ENCODE measurements around the gene TIMM44. TPM values are rescaled to one million over a fixed set of nuclear protein-coding genes. Genes with fewer than 3 reads are reported as not detected.
"Not testable (repeated sequence)": the region's sequence is repeated elsewhere in the genome, so short reads cannot be mapped to it uniquely, and the experiment has no call there.

Gene TIMM44
- total RNA-seq, 2 donors from 2014 or later = 20.5 to 73.8 TPM

DNA sequence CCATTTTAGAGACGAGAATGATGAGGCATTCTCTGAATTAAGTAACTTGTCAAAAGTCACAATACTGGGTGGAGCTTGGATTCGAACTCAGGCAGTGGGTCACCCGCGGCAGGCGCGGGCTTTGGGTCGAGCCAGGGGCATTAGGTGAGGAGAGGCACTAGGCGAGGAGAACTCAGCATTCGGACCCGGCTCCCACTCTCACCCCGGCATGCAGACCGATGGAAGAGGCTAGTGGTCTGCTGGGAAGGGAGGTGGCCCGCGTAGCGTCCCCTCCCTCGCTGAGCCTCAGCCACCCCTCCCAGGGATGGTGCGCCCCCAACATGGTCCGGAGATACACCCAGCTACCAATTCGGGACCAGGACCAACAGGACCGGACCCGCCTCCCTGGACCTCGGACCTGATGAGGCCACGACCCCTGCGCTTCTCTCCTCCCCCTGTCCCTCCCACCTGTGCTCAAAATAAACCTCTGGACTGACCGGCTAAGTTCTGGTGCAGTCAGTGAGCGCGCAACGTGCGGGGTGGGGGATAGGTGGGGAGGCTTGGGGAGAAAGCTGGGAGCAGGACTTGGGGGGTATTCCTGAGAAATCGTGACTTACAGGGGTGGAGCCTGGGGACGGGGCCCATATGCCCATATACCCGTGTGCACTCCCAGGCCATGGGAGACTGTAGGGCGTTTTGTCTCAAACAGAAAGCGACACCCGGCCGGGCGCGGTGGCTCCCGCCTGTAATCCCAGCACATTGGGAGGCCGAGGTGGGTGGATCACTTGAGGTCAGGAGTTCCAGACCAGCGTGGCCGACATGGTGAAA lies 24.6 kb downstream of the TIMM44 start:
- intact Hi-C loops (cut with DNase I) = no loop called here
- no peak overlapping the region for H3K4me3 ChIP-seq
- no peaks in the 10 kb centered on the region for H3K9me3 ChIP-seq
- TF ChIP-seq POLR2A (IDR thresholded peaks at IDR 0.05) = no peak
- TF ChIP-seq, protein P1, sequence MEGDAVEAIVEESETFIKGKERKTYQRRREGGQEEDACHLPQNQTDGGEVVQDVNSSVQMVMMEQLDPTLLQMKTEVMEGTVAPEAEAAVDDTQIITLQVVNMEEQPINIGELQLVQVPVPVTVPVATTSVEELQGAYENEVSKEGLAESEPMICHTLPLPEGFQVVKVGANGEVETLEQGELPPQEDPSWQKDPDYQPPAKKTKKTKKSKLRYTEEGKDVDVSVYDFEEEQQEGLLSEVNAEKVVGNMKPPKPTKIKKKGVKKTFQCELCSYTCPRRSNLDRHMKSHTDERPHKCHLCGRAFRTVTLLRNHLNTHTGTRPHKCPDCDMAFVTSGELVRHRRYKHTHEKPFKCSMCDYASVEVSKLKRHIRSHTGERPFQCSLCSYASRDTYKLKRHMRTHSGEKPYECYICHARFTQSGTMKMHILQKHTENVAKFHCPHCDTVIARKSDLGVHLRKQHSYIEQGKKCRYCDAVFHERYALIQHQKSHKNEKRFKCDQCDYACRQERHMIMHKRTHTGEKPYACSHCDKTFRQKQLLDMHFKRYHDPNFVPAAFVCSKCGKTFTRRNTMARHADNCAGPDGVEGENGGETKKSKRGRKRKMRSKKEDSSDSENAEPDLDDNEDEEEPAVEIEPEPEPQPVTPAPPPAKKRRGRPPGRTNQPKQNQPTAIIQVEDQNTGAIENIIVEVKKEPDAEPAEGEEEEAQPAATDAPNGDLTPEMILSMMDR (IDR thresholded peaks at IDR 0.05) = no peak
- H3K27me3 ChIP-seq = peaks cover 0 to 18% of the 10 kb centered on the region in 2 donors
- WGBS, 2 donors = 48 to 60% methylated on average over 30 to 42 of the region's 42 CpGs
- H3K27ac ChIP-seq = no peak overlapping the region
- peaks cover 57% of the 10 kb centered on the region for H3K4me1 ChIP-seq
- H3K36me3 ChIP-seq (replicated peaks in 1 of 2; ENCODE audit: insufficient read depth in 1 of 2, low read depth in 2 of 2) = no peaks in the 10 kb centered on the region
- DNase-seq (no peak), ATAC-seq (no peak)

- H3K27me3 ChIP-seq = peaks cover 0 to 18% of the 10 kb centered on the region in 2 donors
- DNase-seq; H3K27ac ChIP-seq; H3K4me3 ChIP-seq; intact Hi-C loops (cut with DNase I); H3K9me3 ChIP-seq; ATAC-seq; H3K36me3 ChIP-seq (replicated peaks in 1 of 2; ENCODE audit: insufficient read depth in 1 of 2, low read depth in 2 of 2): not testable (repeated sequence)
- 44 to 52% methylated on average over 29 of the region's 29 CpGs for WGBS, 2 donors
- peaks cover 57% of the 10 kb centered on the region for H3K4me1 ChIP-seq
Observed at GRCh38 chr19:7918062-7918614, 25.3 kb downstream of the TIMM44 start.

DNA sequence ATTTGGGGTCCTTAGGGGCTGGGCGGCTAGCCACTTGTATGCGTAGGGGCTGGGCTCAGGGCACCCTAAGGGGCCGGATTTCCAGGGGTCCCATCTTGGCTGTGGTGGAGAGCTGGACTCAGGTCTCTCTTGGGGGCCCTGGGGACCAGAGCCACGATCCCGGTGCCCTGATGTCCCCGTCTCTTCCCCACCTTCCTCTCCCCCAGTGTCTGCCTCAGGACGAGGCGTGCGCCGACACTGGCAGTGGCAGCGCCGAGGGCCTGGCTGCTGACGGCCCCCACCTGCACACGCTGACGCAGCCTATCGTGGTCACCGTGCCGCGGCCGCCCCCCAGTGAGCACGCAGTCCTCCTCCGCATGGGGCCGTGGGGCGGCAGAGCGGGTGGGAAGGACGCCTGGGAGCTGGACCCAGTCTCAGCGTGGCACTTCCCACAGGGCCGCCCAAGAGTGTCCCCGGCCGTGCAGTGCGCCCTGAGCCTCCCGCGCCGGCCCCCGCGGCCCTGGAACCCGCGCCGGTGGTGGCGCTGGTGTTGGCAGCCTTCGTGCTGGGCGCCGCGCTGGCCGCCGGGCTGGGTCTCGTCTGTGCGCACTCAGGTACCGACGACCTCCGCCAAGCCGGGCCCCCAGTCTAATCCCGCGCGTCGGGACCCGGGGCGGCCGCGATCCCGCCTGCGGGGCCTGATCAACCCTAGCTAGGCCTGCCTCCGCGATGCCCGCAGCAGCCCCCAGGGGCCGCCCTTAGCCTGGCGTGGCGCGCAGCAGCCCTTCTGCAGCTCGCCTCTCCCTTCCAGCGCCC lies 26.0 kb downstream of the TIMM44 start:
- Histone ChIP-seq H3K9me3 (no peaks in the 10 kb centered on the region), H3K27me3 (peaks cover 0 to 18% of the 10 kb centered on the region in 2 donors), H3K4me3 (no peak overlapping the region), H3K4me1 (peaks cover 57% of the 10 kb centered on the region), H3K27ac (no peak overlapping the region), H3K36me3 (replicated peaks in 1 of 2; ENCODE audit: insufficient read depth in 1 of 2, low read depth in 2 of 2) (peaks cover 3 to 4% of the 10 kb centered on the region in 2 donors)
- TF ChIP-seq POLR2A (IDR thresholded peaks at IDR 0.05) = no peak
- TF ChIP-seq, protein P1 (IDR thresholded peaks at IDR 0.05) = peak in 6 of 7 experiments; percentile 24 to 55 (median 38)
- peak; percentile 48 to 65 (median 55) for DNase-seq
- WGBS, 2 donors = 3 to 6% methylated on average over 3 to 57 of the region's 71 CpGs
- ATAC-seq = no peak
- intact Hi-C loops (cut with DNase I) = no loop called here

DNA sequence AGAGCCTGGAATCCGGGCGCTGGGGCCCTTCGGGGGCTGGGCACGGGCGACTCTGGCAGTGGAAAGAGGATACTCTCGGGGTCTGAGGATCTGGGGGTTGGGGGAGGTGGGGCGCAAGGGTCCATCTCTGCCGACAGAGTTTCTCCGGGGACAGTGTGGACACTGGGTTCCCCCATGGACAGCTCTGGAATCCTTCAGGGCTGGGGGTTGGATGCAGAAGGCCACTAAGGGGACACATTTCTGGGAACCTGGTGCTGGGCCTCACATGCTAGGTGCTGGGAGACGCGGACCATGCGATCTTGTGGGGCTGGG lies 26.6 kb downstream of the TIMM44 start:
- no peak for TF ChIP-seq POLR2A (IDR thresholded peaks at IDR 0.05)
- TF ChIP-seq, protein P1 (IDR thresholded peaks at IDR 0.05) = no peak
- intact Hi-C loops (cut with DNase I) = no loop called here
- Histone ChIP-seq H3K36me3 (replicated peaks in 1 of 2; ENCODE audit: insufficient read depth in 1 of 2, low read depth in 2 of 2) (peaks cover 9% of the 10 kb centered on the region in 2 donors), H3K4me3 (no peak overlapping the region), H3K27me3 (peaks cover 0 to 18% of the 10 kb centered on the region in 2 donors), H3K4me1 (peaks cover 57% of the 10 kb centered on the region), H3K9me3 (no peaks in the 10 kb centered on the region), H3K27ac (no peak overlapping the region)
- 11% methylated on average over 12 of the region's 12 CpGs; no CpG with 5 or more reads in 1 of the 2 donors for WGBS, 2 donors
- no peak for ATAC-seq
- DNase-seq = no peak
